Measurements from ENCODE around the gene OR5A1.

DNA sequence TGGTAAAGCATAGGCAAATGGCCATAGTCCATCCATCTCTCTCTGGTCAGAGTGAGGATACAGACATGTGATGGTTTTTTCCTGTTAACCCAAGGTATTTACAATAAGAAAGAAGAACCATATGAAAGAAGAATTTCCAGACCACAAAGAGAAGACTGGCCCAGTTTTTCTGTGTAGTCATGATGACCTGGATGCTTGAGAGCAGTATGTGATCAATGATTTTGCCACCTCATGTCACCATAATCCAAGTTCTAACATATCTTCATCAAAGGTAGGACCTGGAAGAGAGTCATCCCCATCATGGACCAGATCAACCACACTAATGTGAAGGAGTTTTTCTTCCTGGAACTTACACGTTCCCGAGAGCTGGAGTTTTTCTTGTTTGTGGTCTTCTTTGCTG lies 20.4 kb downstream of the OR5A1 start, which contains the start of gene OR4D6:
- TF ChIP-seq, protein P1, sequence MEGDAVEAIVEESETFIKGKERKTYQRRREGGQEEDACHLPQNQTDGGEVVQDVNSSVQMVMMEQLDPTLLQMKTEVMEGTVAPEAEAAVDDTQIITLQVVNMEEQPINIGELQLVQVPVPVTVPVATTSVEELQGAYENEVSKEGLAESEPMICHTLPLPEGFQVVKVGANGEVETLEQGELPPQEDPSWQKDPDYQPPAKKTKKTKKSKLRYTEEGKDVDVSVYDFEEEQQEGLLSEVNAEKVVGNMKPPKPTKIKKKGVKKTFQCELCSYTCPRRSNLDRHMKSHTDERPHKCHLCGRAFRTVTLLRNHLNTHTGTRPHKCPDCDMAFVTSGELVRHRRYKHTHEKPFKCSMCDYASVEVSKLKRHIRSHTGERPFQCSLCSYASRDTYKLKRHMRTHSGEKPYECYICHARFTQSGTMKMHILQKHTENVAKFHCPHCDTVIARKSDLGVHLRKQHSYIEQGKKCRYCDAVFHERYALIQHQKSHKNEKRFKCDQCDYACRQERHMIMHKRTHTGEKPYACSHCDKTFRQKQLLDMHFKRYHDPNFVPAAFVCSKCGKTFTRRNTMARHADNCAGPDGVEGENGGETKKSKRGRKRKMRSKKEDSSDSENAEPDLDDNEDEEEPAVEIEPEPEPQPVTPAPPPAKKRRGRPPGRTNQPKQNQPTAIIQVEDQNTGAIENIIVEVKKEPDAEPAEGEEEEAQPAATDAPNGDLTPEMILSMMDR (IDR thresholded peaks at IDR 0.05): no peak
- TF ChIP-seq EZH2 (IDR thresholded peaks at IDR 0.05; ENCODE audit: borderline replicate concordance, insufficient read depth, low read depth, low read length, poor library complexity, severe bottlenecking): no peak

All from B cell (primary cell).